Right renal pelvis (tissue), 4 donors: ENCODE measurements around the gene CACNB4. TPM values are rescaled to one million over a fixed set of nuclear protein-coding genes. Genes with fewer than 3 reads are reported as not detected.
A peak's percentile ranks its signal among the peaks of the same experiment; 100 is the strongest.
"Not testable (repeated sequence)": the region's sequence is repeated elsewhere in the genome, so short reads cannot be mapped to it uniquely, and the experiment has no call there.

Experiments used
- DNase-seq, 4 donors: peaks; one replicate each; pipeline ENCODE4 v3.0.0-alpha.2; 2013; ENCODE audit warnings: low read depth in 4 of 4, low spot score in 3 of 4, missing footprints in 1 of 4
- polyA plus RNA-seq, 4 donors: library from polyadenylated mRNA; unstranded; fragments of 120-200 nt; gene quantifications; one replicate each; pipeline ENCODE4 v1.2.1, GENCODE V29; 2013; ENCODE audit not compliant: insufficient read length in 4 of 4

The CACNB4 gene
- polyA plus RNA-seq, 4 donors = 7.2 to 11.8 (median 9.9) TPM

DNA sequence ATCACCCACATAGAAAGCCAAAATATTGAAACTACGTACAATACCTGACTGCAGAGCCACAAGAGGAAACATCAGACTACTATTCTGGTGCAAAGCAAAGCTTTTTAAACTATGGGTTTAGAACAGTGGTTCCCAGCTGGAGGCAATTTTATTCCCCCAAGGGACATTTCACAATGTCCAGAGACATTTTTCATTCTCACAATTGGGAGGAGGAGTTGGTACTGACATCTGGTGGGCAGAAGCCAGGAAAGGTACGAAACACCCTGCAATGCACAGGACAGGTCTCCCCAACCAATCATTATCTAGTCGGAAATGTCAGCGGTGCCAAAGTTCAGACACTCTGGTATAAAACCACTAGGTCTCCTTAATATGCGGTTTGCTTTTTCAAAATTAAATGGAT is 182.2 kb downstream of the CACNB4 start:
- DNase-seq = no peak

DNA sequence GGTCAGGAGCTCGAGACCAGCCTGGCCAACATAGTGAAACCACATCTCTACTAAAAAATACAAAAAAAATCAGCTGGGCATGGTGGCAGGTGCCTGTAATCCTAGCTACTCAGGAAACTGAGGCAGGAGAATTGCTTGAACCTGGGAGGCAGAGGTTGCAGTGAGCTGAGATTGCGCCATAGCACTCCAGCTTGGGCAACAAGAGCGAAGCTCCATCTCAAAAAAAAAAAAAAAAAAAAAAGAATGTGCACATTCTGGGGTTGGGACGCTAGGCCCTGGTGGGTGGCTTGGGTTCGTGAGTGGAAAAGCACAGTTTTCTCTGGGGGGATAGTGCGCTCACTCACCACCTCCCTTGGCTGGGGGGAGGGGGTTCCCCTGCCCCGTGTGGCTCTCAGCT is 183.2 kb downstream of the CACNB4 start:
- not testable (repeated sequence) for DNase-seq

DNA sequence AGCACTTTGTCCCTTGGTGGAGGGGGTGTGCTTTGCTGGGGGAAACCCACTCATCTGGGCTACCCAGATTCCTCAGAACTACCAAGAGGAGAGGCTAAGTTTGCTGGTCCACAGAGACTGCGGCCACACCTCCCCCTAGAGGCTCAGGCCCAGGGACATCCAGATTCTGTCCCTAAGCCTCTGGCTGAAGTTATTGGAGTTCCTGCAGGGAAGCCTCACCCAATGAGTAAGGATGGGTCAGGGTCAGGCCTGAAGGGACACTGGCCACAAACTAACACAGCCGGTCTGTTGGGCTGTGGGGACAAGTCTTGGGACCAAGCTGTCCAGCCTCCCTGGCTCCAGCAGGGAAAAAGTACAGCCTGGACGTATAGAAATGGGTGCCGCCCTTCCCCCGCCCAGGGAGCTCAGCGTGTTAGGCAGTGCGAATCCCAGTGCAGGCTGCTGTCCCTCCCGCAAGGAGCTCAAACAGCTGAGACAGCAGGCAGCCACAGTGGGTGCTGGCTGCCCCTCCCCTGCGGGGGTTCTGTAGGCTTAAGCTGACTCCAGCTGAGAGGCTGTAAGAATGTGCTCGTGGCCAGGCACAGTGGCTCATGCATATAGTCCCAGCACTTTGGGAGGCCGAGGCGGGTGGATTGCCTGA is 183.7 kb downstream of the CACNB4 start:
- DNase-seq = no peak

DNA sequence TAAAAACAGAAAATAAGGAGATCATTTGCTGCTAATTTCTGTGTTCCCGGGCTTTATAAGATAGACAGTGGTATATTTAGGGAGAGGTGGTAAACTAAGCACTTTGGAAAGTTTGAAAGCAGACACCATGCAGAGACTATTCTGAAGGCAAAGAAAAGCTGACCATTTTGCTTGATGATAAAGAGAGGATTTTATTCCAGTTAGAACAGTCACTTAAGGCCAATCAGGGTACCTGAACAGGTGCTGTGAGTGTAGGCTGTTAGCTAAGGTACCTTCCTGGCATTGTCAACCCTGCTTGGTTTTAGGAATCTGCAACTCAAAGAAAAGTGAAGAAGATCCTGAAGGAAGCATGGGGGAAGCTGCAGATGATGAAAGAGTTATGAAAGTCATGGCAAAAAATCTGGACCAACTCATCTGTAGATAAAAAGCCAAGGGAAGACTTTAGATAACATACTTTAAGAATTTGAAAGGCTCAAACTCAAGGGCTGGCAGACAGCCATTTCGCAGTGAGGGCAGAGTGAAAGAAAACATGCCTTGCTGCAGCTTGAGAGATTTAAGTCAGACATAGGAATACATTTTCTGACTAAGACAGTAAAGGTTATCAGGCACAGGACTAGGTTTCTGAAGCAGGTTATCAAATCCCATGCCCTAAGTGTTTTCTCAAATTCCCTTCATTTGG is 190.5 kb downstream of the CACNB4 start:
- DNase-seq = no peak

DNA sequence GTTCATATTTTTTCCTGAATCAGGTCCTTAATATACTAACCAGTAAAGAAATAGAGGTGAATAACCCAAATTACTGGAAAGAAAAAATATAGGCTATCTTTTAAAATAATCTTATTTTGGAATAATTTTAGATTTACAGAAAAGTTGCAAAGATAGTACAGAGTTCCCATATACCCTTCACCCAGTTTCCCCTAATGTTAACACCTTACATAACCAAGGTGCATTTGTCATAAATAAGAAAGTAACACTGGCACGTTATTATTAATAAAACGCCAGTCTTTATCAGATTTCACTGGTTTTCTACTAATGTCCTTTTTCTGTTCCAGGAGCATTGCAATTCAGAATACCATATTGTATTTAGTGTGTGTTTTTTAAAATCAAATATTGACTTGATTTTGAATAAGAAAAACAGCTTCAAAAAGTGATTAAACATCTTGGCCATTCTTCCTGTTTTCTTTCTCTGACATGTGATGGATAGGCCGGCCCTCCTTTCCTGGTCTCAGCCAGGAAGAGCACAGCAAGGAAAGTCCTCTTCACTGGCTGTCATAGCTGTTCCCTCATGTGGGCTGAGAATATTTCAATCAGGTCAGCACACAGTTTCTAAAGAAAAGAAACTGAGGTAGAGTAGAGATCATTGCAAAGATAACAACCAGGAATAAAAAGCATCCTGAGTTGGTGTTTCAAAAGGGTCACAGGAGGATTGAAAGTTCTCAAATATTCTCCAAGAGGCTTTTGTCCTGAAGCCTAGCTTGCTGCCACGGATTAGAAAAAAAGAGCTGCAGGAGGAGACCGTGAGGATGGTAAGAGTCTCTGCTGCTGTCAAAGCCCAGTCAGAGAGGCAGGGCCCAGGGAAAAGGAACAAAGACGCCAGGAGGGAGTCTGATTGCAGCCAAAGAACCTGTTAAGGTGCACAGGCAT is 191.3 kb downstream of the CACNB4 start:
- DNase-seq = no peak

- DNase-seq = no peak
Observed at GRCh38 chr2:151906633-151906998, 192.2 kb downstream of the CACNB4 start.

- no peak for DNase-seq
Observed at GRCh38 chr2:151905963-151906632, 192.7 kb downstream of the CACNB4 start.

- DNase-seq = no peak
Observed at GRCh38 chr2:151904807-151905206, 194.0 kb downstream of the CACNB4 start.

- DNase-seq = no peak
Observed at GRCh38 chr2:151904021-151904420, 194.8 kb downstream of the CACNB4 start.

DNA sequence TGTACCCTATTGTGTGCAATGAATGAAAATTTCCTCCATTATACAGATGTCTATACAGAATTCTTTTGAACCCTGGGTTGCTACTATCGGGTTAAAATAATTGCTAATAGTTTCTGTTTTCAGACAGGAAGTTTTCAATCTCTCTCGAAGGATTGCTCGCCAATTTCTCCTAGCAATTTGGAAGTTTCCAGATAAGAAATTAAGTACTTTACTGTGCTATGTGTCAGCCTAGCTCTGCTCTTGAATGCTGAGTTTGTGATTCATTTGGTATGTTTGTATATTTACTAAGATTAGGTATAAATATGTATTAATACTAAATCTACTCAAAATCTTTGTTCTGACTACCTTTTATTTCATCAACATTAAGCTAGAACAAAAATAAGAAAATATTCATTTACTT is 196.0 kb downstream of the CACNB4 start:
- DNase-seq = no peak

- DNase-seq = no peak
Observed at GRCh38 chr2:151900331-151900730, 198.5 kb downstream of the CACNB4 start.

- no peak for DNase-seq
Observed at GRCh38 chr2:151899156-151899555, 199.7 kb downstream of the CACNB4 start.

GRCh38 chr2:151891566-151892194 is 207.2 kb downstream of the CACNB4 start:
- DNase-seq = peak in 1 of 4 donors; percentile 10

- no peak for DNase-seq
Observed at GRCh38 chr2:151887164-151887563, 211.7 kb downstream of the CACNB4 start.

DNA sequence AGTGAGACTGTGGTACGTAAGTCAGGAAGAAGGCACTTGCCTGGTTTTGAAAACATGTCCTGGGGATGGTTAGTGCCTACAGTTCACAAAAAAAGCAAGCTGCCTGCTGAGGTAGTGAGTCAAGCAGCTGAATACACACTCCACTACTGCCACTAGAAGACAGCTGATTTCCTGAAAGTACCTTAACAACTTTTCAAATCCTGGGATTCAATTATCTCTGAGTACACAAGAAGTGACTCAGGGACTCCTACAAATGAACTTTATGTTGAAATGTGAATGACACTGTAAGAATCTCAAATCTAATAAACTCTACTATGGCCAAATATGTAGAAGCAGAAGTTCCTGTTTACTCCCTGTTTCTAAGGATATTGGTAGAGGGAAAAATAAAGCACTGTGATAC is 212.6 kb downstream of the CACNB4 start:
- no peak for DNase-seq

GRCh38 chr2:151882786-151883445 is 215.9 kb downstream of the CACNB4 start:
- no peak for DNase-seq

- no peak for DNase-seq
Observed at GRCh38 chr2:151881342-151881741, 217.5 kb downstream of the CACNB4 start.

DNA sequence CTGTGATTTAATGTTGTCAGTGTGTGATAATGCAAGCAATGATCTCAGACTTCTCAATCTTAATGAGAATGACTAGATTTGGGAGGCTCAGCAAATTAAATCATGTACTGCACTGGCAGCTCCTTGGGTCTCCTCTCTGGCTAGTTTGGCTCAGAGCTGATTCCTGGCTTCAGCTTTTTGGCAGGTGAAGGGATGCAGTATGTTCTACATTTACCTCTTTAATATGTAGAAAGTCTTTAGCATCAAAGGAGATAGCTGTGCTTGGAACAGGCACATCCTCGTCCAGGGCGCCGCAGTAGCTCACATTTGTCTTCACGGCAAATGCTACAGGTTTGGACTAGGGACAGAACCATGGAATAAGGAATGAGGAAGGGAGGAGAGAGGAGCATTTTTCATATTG is 218.3 kb downstream of the CACNB4 start:
- DNase-seq = no peak

DNA sequence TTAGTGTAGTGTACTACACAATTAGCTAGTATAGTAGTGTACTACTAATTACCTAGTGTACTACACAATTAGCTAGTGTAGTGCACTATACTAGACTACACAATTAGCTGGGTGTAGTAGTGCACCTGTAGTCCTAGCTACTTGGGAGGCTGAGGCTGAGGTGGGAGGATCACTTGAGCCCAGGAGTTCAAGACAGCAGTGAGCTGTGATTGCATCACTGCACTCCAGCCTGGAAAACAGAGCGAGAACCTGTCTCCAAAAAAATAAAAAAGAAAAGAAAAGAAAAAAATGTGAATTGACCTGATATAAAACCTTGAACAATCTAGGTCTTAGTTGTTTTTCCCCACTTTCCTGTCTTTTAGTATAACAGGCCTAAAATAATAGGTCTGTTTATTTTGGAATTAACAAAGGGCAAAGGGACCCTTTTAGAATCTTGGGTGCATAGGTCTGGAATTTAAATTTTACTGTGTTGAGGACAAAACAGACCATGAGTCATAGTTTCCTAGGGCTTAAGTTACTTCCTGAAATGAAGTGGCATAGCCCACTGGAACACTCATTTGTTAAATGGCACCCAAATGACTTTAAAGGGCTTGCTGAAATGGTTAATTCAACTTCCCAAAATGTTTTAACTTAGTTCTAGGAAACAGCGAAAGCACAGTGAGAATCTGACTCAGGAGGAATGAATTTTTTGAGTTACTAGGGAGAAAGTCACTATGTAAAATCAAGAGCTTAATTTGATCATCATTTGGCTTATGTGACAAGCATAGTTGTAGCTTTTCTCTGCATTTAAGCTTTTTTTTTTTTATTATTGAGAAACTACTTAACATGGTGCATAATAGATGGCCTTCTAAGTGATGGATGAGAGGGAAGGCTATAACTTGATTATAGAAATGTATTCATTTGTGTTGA is 219.9 kb downstream of the CACNB4 start:
- DNase-seq = no peak
